NT2/D1 (cell line): ENCODE measurements around the gene CLSTN2.

Experiments used
- SUZ12 ChIP-seq: IDR thresholded peaks from 2 replicates; pipeline ENCODE4 v1.6.1; 2011; ENCODE audit not compliant: insufficient read length, insufficient read depth; ENCODE audit errors: extremely low read depth
- YY1 ChIP-seq: IDR thresholded peaks from 2 replicates; pipeline ENCODE4 v1.6.1; 2011; ENCODE audit not compliant: insufficient read length, insufficient read depth
- ZNF274 ChIP-seq: IDR thresholded peaks from 2 replicates; pipeline ENCODE4 v1.6.1; 2011; ENCODE audit warnings: mild to moderate bottlenecking, low read depth, low read length

- TF ChIP-seq YY1 (no peak), ZNF274 (no peak), SUZ12 (no peak)
These were observed 37.2 kb upstream of the CLSTN2 start for GRCh38 chr3:139897759-139898158.
